CD14-positive monocyte (primary cell): Measurements from ENCODE around the gene TMEM185B. TPM values are rescaled to one million over a fixed set of nuclear protein-coding genes. Genes with fewer than 3 reads are reported as not detected.

Source experiments
- DNase-seq, 3 donors: peaks; one replicate each; pipeline ENCODE4 v3.0.0-alpha.2; 2011 to 2022
- H2AFZ ChIP-seq: 2 replicates; pipeline ENCODE4 v1.6.0; 2012; ENCODE audit warnings: mild to moderate bottlenecking, low read depth, low read length, inconsistent platforms; ENCODE audit not compliant: insufficient read depth, poor library complexity, severe bottlenecking
- H3K27ac ChIP-seq, 2 donors: 1 replicate in 1 of 2; 2 replicates in 1 of 2; pipeline ENCODE4 v1.5.1; 2012 to 2013; ENCODE audit warnings: low read length in 2 of 2, control low read depth in 1 of 2, inconsistent platforms in 1 of 2, low read depth in 1 of 2, mild to moderate bottlenecking in 1 of 2
- H3K27me3 ChIP-seq, 2 donors: one replicate each; pipeline versions ENCODE4 v1.6.0 to v1.6.1; 2011 to 2013; ENCODE audit warnings: low read length in 2 of 2; ENCODE audit not compliant: control insufficient read depth in 2 of 2, insufficient read depth in 2 of 2
- H3K36me3 ChIP-seq, 2 donors: replicated peaks in 1 of 2; 1 replicate in 1 of 2; 2 replicates in 1 of 2; pipeline versions ENCODE4 v1.5.1 to v1.6.1; 2012 to 2013; ENCODE audit warnings: low read length in 2 of 2, control low read depth in 1 of 2, inconsistent platforms in 1 of 2, mild to moderate bottlenecking in 1 of 2; ENCODE audit not compliant: insufficient read depth in 2 of 2, control insufficient read depth in 1 of 2
- H3K4me1 ChIP-seq, 2 donors: 1 replicate in 1 of 2; 2 replicates in 1 of 2; pipeline versions ENCODE4 v1.5.1 to v1.6.1; 2012 to 2013; ENCODE audit warnings: low read length in 2 of 2, control low read depth in 1 of 2, inconsistent platforms in 1 of 2, mild to moderate bottlenecking in 1 of 2, moderate library complexity in 1 of 2; ENCODE audit not compliant: insufficient read depth in 2 of 2, control insufficient read depth in 1 of 2
- H3K4me2 ChIP-seq: replicated peaks from 2 replicates; pipeline ENCODE3; 2012; ENCODE audit warnings: low read length, moderate library complexity, mild to moderate bottlenecking; ENCODE audit not compliant: poor library complexity, severe bottlenecking; ENCODE audit errors: extremely low read depth
- H3K4me3 ChIP-seq, 3 experiments: fragments of 200-600 bp in 1 of 3; sonication (generic) in 1 of 3; replicated peaks in 1 of 3; 1 replicate in 2 of 3; 2 replicates in 1 of 3; pipeline ENCODE4 v1.5.1; 2011 to 2013; ENCODE audit warnings: low read length in 3 of 3, mild to moderate bottlenecking in 3 of 3, control low read depth in 2 of 3, low read depth in 2 of 3, inconsistent platforms in 1 of 3, moderate library complexity in 1 of 3
- H3K79me2 ChIP-seq: 2 replicates; pipeline ENCODE4 v1.6.0; 2012; ENCODE audit warnings: mild to moderate bottlenecking, control low read depth, inconsistent platforms, low read length, moderate library complexity; ENCODE audit not compliant: insufficient read depth
- H3K9ac ChIP-seq: 2 replicates; pipeline ENCODE4 v1.6.0; 2017; ENCODE audit warnings: low read length, mild to moderate bottlenecking; ENCODE audit not compliant: insufficient read depth, poor library complexity, severe bottlenecking
- H3K9me3 ChIP-seq, 2 donors: replicated peaks in 1 of 2; 1 replicate in 1 of 2; 2 replicates in 1 of 2; pipeline versions ENCODE4 v1.5.1 to v1.6.1; 2012 to 2013; ENCODE audit warnings: low read length in 2 of 2, control low read depth in 1 of 2; ENCODE audit not compliant: control insufficient read depth in 1 of 2, insufficient read depth in 1 of 2
- H4K20me1 ChIP-seq: 2 replicates; pipeline ENCODE4 v1.6.0; 2012; ENCODE audit warnings: mild to moderate bottlenecking, low read length, control low read depth, moderate library complexity; ENCODE audit not compliant: insufficient read depth
- H3K27ac Mint-ChIP-seq, 7 donors: one replicate each; pipeline ENCODE4 v1.8.0; 2020; ENCODE audit warnings: mild to moderate bottlenecking in 7 of 7, mixed read lengths in 7 of 7, moderate library complexity in 6 of 7, inconsistent platforms in 2 of 7
- H3K27me3 Mint-ChIP-seq, 3 donors: one replicate each; pipeline ENCODE4 v1.8.0; 2021 to 2022; ENCODE audit warnings: low read depth in 3 of 3, mild to moderate bottlenecking in 3 of 3, mixed read lengths in 3 of 3, moderate library complexity in 3 of 3, inconsistent platforms in 1 of 3
- H3K36me3 Mint-ChIP-seq, 2 donors: one replicate each; pipeline ENCODE4 v1.8.0; 2020; ENCODE audit warnings: mixed read lengths in 2 of 2, inconsistent platforms in 1 of 2, mild to moderate bottlenecking in 1 of 2
- H3K4me1 Mint-ChIP-seq: one replicate; pipeline ENCODE4 v1.8.0; 2020; ENCODE audit warnings: mild to moderate bottlenecking, mixed read lengths
- H3K4me3 Mint-ChIP-seq, 2 donors: one replicate each; pipeline ENCODE4 v1.8.0; 2020; ENCODE audit warnings: mild to moderate bottlenecking in 2 of 2, mixed read lengths in 2 of 2, moderate library complexity in 1 of 2
- H3K9me3 Mint-ChIP-seq, 7 donors: one replicate each; pipeline ENCODE4 v1.8.0; 2020 to 2022; ENCODE audit warnings: mixed read lengths in 7 of 7, mild to moderate bottlenecking in 6 of 7, moderate library complexity in 6 of 7, inconsistent platforms in 2 of 7
- CTCF ChIP-seq: fragments of 200-600 bp; IDR thresholded peaks from one replicate; pipeline ENCODE4 v1.8.0; 2022; ENCODE audit warnings: antibody characterized with exemption, mild to moderate bottlenecking
- WGBS: methylation state at CpG from one replicate; pipeline ENCODE4 v1.1.5; 2013; ENCODE audit warnings: missing lambda C conversion rate; ENCODE audit not compliant: insufficient coverage; 5-methylcytosine and 5-hydroxymethylcytosine counted together
- intact Hi-C, 2 donors: fragments of 100-400 bp; cut with micrococcal nuclease; formaldehyde crosslinking; loops; one replicate each; pipeline versions ENCODE4 v1.15.0 to v1.15.1; 2023
- polyA plus RNA-seq, 3 donors: library from polyadenylated mRNA; depleted of rRNA in 1 of 3; unstranded in 2 of 3; stranded (reverse) in 1 of 3; fragments of 300-500 nt in 2 of 3; fragments of >200 nt in 1 of 3; fragmentation: Illumina TruSeq in 2 of 3; gene quantifications; 1 replicate in 2 of 3; 2 replicates in 1 of 3; pipeline ENCODE4 v1.2.3, GENCODE V29; 2012 to 2021

The TMEM185B gene
- polyA plus RNA-seq, 3 donors = 9.7 to 20.4 (median 18.1) TPM

DNA sequence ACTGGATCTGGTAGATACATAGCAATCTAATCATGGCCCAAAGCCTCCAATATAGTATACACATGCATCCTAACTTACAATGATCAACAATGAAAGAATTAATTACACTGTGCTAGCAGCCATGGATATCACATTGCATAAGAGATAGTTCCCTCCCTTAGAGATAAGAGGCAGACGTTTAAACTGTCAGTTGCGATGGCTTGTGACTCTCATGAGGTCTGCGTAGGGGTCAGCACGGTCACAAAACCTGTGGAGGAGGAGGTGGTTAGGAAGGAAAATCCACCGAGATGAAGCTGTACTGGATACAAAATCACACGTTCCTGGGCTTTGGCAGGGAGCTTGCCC lies 28.7 kb upstream of the TMEM185B start:
- Mint-ChIP-seq H3K36me3 (peaks cover 9 to 12% of the 10 kb centered on the region in 2 donors), H3K27me3 (peaks cover 8 to 19% (median 13%) of the 10 kb centered on the region in 3 donors), H3K9me3 (peaks cover 0 to 5% (median 0%) of the 10 kb centered on the region in 7 donors), H3K27ac (peak overlapping the region; percentile 90 to 96 (median 94)), H3K4me3 (peak overlapping the region; percentile 96 to 100), H3K4me1 (peaks cover 43% of the 10 kb centered on the region)
- H4K20me1 ChIP-seq = peaks cover 37% of the 10 kb centered on the region
- H3K4me3 ChIP-seq = peak overlapping the region; percentile 58 to 96 (median 87)
- intact Hi-C loops = no loop called here
- no peak for TF ChIP-seq CTCF
- no peaks in the 10 kb centered on the region for H3K36me3 ChIP-seq
- peaks cover 36% of the 10 kb centered on the region for H3K79me2 ChIP-seq
- peak overlapping the region; percentile 81 for H3K4me2 ChIP-seq
- H3K27ac ChIP-seq = peak overlapping the region; percentile 29 to 85
- no peak for DNase-seq
- 4% methylated on average over 6 of the region's 6 CpGs for WGBS
- peaks cover 44 to 49% of the 10 kb centered on the region in 2 donors for H3K4me1 ChIP-seq
- no peaks in the 10 kb centered on the region for H3K27me3 ChIP-seq
- peak overlapping the region; percentile 94 for H2AFZ ChIP-seq
- H3K9ac ChIP-seq = peak overlapping the region; percentile 83
- no peaks in the 10 kb centered on the region for H3K9me3 ChIP-seq

DNA sequence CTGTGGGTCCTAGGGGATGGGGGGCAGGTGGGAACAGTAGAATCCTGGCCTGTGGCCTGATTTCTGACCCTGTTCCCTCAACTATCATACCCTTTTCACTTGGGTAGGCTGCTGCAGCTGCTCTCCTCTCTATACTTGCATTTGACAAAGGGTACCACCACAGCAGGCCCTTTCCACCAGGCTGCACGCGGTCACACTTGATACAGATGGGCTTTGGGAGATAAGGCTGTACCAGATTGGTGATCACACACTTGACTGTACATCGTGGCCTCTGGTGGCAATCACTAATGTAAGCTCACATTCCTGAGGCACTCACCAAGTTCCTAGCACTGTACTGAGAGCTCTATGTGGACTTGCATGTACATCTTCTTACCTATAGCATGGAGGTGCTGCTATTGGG lies 27.9 kb upstream of the TMEM185B start:
- no peaks in the 10 kb centered on the region for H3K36me3 ChIP-seq
- WGBS = no CpG with 5 or more reads among the region's 3 CpGs
- Mint-ChIP-seq H3K4me1 (peaks cover 35% of the 10 kb centered on the region), H3K36me3 (peaks cover 2 to 5% of the 10 kb centered on the region in 2 donors), H3K27ac (no peak overlapping the region), H3K4me3 (no peak overlapping the region), H3K9me3 (peaks cover 0 to 3% (median 0%) of the 10 kb centered on the region in 7 donors), H3K27me3 (peaks cover 11 to 19% (median 16%) of the 10 kb centered on the region in 3 donors)
- no peak for DNase-seq
- peaks cover 29% of the 10 kb centered on the region for H3K79me2 ChIP-seq
- intact Hi-C loops = no loop called here
- H3K4me1 ChIP-seq = peaks cover 36 to 42% of the 10 kb centered on the region in 2 donors
- H3K4me2 ChIP-seq = no peak overlapping the region
- H3K9ac ChIP-seq = no peak overlapping the region
- H4K20me1 ChIP-seq = peaks cover 29% of the 10 kb centered on the region
- TF ChIP-seq CTCF = no peak
- H3K27ac ChIP-seq = no peak overlapping the region
- H3K27me3 ChIP-seq = no peaks in the 10 kb centered on the region
- no peak overlapping the region for H2AFZ ChIP-seq
- H3K9me3 ChIP-seq = no peaks in the 10 kb centered on the region
- no peak overlapping the region for H3K4me3 ChIP-seq
